Measurements from ENCODE around the gene SERINC2. TPM values are rescaled to one million over a fixed set of nuclear protein-coding genes. Genes with fewer than 3 reads are reported as not detected.

The SERINC2 gene
- total and polyA plus RNA-seq, 2 of the 8 experiments (the other 6 are each of a cell fraction or from before 2014, with no cell fraction given), result 31.4 to 60.0 TPM

- Histone ChIP-seq H3K36me3 (ENCODE audit: control insufficient read depth in 2 of 4, insufficient read depth in 4 of 4, low read length in 3 of 4) (no peaks in the 10 kb centered on the region; a peak in 1 of 8 replicates), H3K4ac (replicated peaks; ENCODE audit: insufficient read length, low read depth, low read length) (no peak overlapping the region), H3K14ac (ENCODE audit: insufficient read length) (no peak overlapping the region), H2BK15ac (ENCODE audit: low read length) (no peak overlapping the region), H3K27me3 (replicated peaks in 1 of 4; ENCODE audit: control insufficient read depth in 3 of 4, extremely low read depth in 1 of 4, insufficient read depth in 3 of 4, low read length in 3 of 4) (peaks cover 0 to 6% (median 2%) of the 10 kb centered on the region in 4 experiments; a peak in 3 of 7 replicates), H3K9ac (replicated peaks in 1 of 4; ENCODE audit: extremely low read depth in 1 of 4, low read depth in 3 of 4, low read length in 3 of 4) (no peak overlapping the region), H3K79me2 (ENCODE audit: control insufficient read depth in 1 of 2, insufficient read depth in 2 of 2, low read length in 2 of 2) (no peaks in the 10 kb centered on the region), H3K4me1 (replicated peaks in 1 of 4; ENCODE audit: control insufficient read depth in 3 of 4, insufficient read depth in 4 of 4, low read length in 3 of 4) (peaks cover 3 to 5% (median 4%) of the 10 kb centered on the region in 4 experiments; a peak in 5 of 7 replicates), H2BK120ac (replicated peaks; ENCODE audit: low read depth, low read length) (no peak overlapping the region), H4K20me1 (replicated peaks in 1 of 2; ENCODE audit: control insufficient read depth in 1 of 2, insufficient read depth in 2 of 2, low read length in 2 of 2) (no peaks in the 10 kb centered on the region), H3K4me3 (ENCODE audit: extremely low read depth in 1 of 4, insufficient read depth in 2 of 4, low read depth in 3 of 4, low read length in 4 of 4) (no peak overlapping the region), H4K91ac (replicated peaks; ENCODE audit: insufficient read length, low read length) (no peak overlapping the region), H2BK5ac (ENCODE audit: low read depth, low read length) (no peak overlapping the region), H3K79me1 (ENCODE audit: low read depth, low read length) (no peaks in the 10 kb centered on the region), H3K27ac (ENCODE audit: low read depth, low read length) (no peak overlapping the region), H3K23ac (ENCODE audit: insufficient read length) (no peak overlapping the region), H2AK5ac (ENCODE audit: low read depth, low read length) (no peak overlapping the region), H4K5ac (ENCODE audit: insufficient read length, low read depth, low read length) (no peak overlapping the region), H4K8ac (ENCODE audit: extremely low read depth, insufficient read depth, low read length) (no peak overlapping the region), H2AFZ (ENCODE audit: low read length) (no peak overlapping the region), H3K23me2 (ENCODE audit: low read depth, low read length) (peaks cover 6% of the 10 kb centered on the region; the same call in 1 of the 2 replicates), H3K4me2 (ENCODE audit: insufficient read depth in 1 of 2, low read depth in 2 of 2, low read length in 2 of 2) (no peak overlapping the region), H2BK20ac (ENCODE audit: low read length) (no peak overlapping the region), H2BK12ac (ENCODE audit: low read depth, low read length) (no peak overlapping the region), H3K56ac (replicated peaks; ENCODE audit: insufficient read length, low read depth, low read length) (no peak overlapping the region), H3K9me3 (ENCODE audit: insufficient read depth in 2 of 2, low read depth in 1 of 2, low read length in 1 of 2) (no peaks in the 10 kb centered on the region), H3K18ac (ENCODE audit: extremely low read depth, low read length) (no peak overlapping the region)
- 88% methylated on average over 5 of the region's 5 CpGs; no CpG with 5 or more reads in 1 of the 2 experiments for WGBS, 2 experiments (ENCODE audit: extremely low coverage in 1 of 2, insufficient coverage in 1 of 2, insufficient read length in 1 of 2, insufficient replicate concordance in 2 of 2, low coverage in 1 of 2, low lambda C conversion rate in 2 of 2, missing lambda C conversion rate in 1 of 2)
- POLR2A ChIA-PET (ENCODE audit: partially characterized antibody), result interaction anchor here (0.8 to 1.3 kb wide), 2 partner anchors 35 to 37 kb away, joined by 3 to 5 read pairs; partner anchors contain the start of gene FABP3
- no peak for FAIRE-seq
- DNase-seq (ENCODE audit: low read depth in 1 of 2, low spot score in 2 of 2), result no peak
- CTCF ChIA-PET (ENCODE audit: partially characterized antibody), result interaction anchor here (0.6 to 19.2 kb wide), 6 partner anchors 9 to 140 kb away, joined by 3 to 415 read pairs (median 3); no protein-coding TSS in a partner anchor
- TF ChIP-seq BRCA1 (IDR thresholded peaks at IDR 0.05; ENCODE audit: low read depth, low read length) (no peak), FOSL1 (IDR thresholded peaks at IDR 0.05; ENCODE audit: insufficient read depth, low read depth, low read length) (no peak), ZNF274 (IDR thresholded peaks at IDR 0.05; ENCODE audit: borderline replicate concordance, extremely low read depth, low read length) (no peak), KDM1A (IDR thresholded peaks at IDR 0.05; ENCODE audit: borderline replicate concordance, low read length) (no peak), ATF3 (IDR thresholded peaks at IDR 0.05; ENCODE audit: insufficient read depth, low read depth, low read length) (no peak), RNF2 (IDR thresholded peaks at IDR 0.05; ENCODE audit: borderline replicate concordance, low read depth, low read length, missing control alignments, poor library complexity, severe bottlenecking) (no peak), USF2 (IDR thresholded peaks at IDR 0.05; ENCODE audit: low read length) (no peak), JUN (IDR thresholded peaks at IDR 0.05; ENCODE audit: low read depth, low read length) (no peak), GTF2F1 (IDR thresholded peaks at IDR 0.05; ENCODE audit: borderline replicate concordance, low read depth, low read length) (no peak), SP1 (IDR thresholded peaks at IDR 0.05; ENCODE audit: low read depth, low read length) (no peak)
Observed at GRCh38 chr1:31408788-31409318, 4.2 kb upstream of the SERINC2 start.
